Lower lobe of right lung (tissue), 2 donors: ENCODE measurements around the gene UBE2V1. TPM values are rescaled to one million over a fixed set of nuclear protein-coding genes. Genes with fewer than 3 reads are reported as not detected.
A peak's percentile ranks its signal among the peaks of the same experiment; 100 is the strongest.

Source experiments
- ATAC-seq, 2 donors: fragments of 200-7000 bp; cut with Tn5 transposase; one replicate each; pipeline ENCODE4 v1.9.1; 2020 to 2022; ENCODE audit warnings: mild to moderate bottlenecking in 2 of 2, moderate library complexity in 2 of 2
- DNase-seq: peaks from one replicate; pipeline ENCODE4 v3.0.0-alpha.2; 2020
- H3K27ac ChIP-seq: fragments of 200-600 bp; one replicate; pipeline ENCODE4 v1.8.0; 2022
- H3K27me3 ChIP-seq: fragments of 200-600 bp; one replicate; pipeline ENCODE4 v1.8.0; 2022; ENCODE audit warnings: low read depth
- H3K36me3 ChIP-seq: fragments of 200-600 bp; one replicate; pipeline ENCODE4 v1.8.0; 2022; ENCODE audit warnings: mild to moderate bottlenecking
- H3K4me1 ChIP-seq: fragments of 200-600 bp; one replicate; pipeline ENCODE4 v1.8.0; 2022
- H3K4me3 ChIP-seq: fragments of 200-600 bp; one replicate; pipeline ENCODE4 v1.8.0; 2022; ENCODE audit warnings: mild to moderate bottlenecking
- H3K9me3 ChIP-seq: fragments of 200-600 bp; one replicate; pipeline ENCODE4 v1.8.0; 2022
- intact Hi-C: fragments of 100-400 bp; cut with DNase I; formaldehyde crosslinking; loops from one replicate; pipeline ENCODE4 v1.11.0; 2022
- total RNA-seq: library from RNA; stranded (reverse); fragmentation: NEBNext Ultra II Directional; extraction: Animal tissue kit (Norgen Biotek cat#: 25700); gene quantifications from one replicate; pipeline ENCODE4 v1.2.1, GENCODE V29; 2021
- TF ChIP-seq, protein P1 (sequence below): fragments of 200-600 bp; IDR thresholded peaks from one replicate; pipeline ENCODE4 v1.8.0; 2022; ENCODE audit warnings: antibody characterized with exemption, mild to moderate bottlenecking
- donor health status: DM: no; HTN: yes; CAD: no; lungs with severe emphysema.

The UBE2V1 gene
- total RNA-seq, 1 donor from 2014 or later: 83.4 TPM

DNA sequence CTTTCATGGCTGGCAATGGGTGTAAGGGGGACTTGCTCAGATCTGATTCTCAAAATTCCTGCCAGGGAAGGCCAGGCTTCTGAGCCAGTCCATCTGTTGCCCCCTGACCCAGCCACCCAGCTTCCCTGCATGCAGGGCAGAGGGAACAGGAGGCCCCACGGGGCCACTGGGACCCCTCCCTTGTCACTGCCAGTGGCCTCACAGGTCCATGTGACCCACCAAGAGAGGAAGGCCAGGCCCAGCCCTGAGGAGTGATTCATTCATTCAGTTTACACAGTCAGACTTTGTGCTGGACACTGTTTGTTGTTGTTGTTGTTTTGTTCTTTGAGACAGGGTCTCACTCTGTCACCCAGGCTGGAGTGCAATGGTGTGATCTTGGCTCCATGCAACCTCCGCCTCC is 39.5 kb downstream of the UBE2V1 start:
- intact Hi-C loops: loop anchor here (5.0 kb wide), 1 partner anchor 96 kb away; no protein-coding TSS in a partner anchor
- peaks cover 15% of the 10 kb centered on the region for H3K4me1 ChIP-seq
- DNase-seq: no peak

DNA sequence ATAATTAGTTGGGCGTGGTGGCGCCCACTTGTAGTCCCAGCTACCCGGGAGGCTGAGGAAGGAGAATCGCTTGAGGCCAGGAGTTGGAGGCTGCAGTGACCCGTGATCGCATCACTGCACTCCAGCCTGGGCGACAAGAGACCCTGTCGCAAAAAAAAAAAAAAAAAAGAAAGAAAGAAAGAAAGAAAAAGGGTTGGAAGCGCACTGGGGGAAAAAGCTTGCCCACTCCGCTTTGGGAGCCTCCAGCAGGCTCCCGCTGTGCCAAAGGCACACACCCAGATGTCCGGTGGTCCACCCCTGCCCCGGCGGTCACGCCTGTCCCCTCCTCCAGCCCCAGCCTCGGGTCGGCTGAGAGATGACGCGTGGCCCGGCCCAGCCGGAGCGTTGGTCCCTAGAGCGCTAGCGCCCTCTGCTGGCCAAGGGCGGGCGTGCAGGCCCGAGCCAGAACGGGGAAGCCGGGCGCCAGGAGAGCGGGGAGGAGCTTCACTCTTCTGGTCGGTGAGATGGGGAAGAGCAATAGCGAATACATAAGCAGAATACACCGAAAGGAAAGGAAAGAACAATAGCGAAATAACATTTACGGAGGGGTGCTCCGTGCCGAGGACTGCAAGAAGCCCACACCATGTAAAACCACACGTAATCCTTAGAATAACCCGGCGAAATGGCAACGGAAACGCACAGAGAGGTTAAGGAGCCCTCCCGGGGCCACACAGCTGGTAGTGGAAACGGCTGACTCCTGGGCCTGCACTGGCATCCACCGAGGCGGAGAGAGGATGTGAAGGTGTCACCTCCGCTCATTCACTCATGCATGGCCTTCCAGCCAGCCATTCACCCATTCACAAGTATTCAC is 41.7 kb downstream of the UBE2V1 start:
- Histone ChIP-seq H3K27me3 (no peaks in the 10 kb centered on the region), H3K27ac (peak overlapping the region; percentile 16), H3K4me1 (peaks cover 15% of the 10 kb centered on the region), H3K36me3 (no peaks in the 10 kb centered on the region), H3K9me3 (no peaks in the 10 kb centered on the region), H3K4me3 (peak overlapping the region; percentile 39)
- TF ChIP-seq, protein P1, sequence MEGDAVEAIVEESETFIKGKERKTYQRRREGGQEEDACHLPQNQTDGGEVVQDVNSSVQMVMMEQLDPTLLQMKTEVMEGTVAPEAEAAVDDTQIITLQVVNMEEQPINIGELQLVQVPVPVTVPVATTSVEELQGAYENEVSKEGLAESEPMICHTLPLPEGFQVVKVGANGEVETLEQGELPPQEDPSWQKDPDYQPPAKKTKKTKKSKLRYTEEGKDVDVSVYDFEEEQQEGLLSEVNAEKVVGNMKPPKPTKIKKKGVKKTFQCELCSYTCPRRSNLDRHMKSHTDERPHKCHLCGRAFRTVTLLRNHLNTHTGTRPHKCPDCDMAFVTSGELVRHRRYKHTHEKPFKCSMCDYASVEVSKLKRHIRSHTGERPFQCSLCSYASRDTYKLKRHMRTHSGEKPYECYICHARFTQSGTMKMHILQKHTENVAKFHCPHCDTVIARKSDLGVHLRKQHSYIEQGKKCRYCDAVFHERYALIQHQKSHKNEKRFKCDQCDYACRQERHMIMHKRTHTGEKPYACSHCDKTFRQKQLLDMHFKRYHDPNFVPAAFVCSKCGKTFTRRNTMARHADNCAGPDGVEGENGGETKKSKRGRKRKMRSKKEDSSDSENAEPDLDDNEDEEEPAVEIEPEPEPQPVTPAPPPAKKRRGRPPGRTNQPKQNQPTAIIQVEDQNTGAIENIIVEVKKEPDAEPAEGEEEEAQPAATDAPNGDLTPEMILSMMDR: peak; percentile 100
- intact Hi-C loops: loop anchor here (5.0 kb wide), 1 partner anchor 94 kb away; no protein-coding TSS in a partner anchor
- peak; percentile 97 for ATAC-seq
- DNase-seq: peak; percentile 93

More for the DNA sequence above, 39.5 kb downstream of the UBE2V1 start:
- TF ChIP-seq, protein P1: no peak
- Histone ChIP-seq H3K27me3 (no peaks in the 10 kb centered on the region), H3K36me3 (no peaks in the 10 kb centered on the region), H3K27ac (no peak overlapping the region), H3K4me3 (no peak overlapping the region), H3K9me3 (no peaks in the 10 kb centered on the region)
- ATAC-seq: no peak

DNA sequence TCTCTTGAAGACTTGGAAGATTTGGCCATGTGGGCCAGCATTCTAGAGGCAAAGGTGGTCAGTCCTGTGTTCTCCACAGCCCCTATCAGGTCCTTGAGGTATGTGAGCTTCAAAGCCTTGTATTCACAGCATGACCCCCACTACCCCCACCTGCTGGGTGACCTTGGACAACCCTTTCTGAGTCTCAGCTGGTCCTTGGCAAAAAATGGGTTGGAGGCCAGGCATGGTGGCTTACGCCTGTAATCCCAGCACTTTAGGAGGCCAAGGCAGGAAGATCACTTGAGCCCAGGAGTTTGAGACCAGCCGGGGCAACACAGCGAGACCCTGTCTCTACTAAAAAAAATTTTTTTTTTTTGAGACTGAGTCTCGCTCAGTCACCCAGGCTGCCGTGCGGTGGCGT is 42.6 kb downstream of the UBE2V1 start:
- peaks cover 10% of the 10 kb centered on the region for H3K4me1 ChIP-seq
- no peaks in the 10 kb centered on the region for H3K27me3 ChIP-seq
- ATAC-seq (no peak), DNase-seq (no peak)
- no peak overlapping the region for H3K27ac ChIP-seq
- TF ChIP-seq, protein P1: no peak
- H3K9me3 ChIP-seq: no peaks in the 10 kb centered on the region
- H3K36me3 ChIP-seq: no peaks in the 10 kb centered on the region
- intact Hi-C loops: loop anchor here (5.0 kb wide), 1 partner anchor 93 kb away; no protein-coding TSS in a partner anchor
- H3K4me3 ChIP-seq: no peak overlapping the region

DNA sequence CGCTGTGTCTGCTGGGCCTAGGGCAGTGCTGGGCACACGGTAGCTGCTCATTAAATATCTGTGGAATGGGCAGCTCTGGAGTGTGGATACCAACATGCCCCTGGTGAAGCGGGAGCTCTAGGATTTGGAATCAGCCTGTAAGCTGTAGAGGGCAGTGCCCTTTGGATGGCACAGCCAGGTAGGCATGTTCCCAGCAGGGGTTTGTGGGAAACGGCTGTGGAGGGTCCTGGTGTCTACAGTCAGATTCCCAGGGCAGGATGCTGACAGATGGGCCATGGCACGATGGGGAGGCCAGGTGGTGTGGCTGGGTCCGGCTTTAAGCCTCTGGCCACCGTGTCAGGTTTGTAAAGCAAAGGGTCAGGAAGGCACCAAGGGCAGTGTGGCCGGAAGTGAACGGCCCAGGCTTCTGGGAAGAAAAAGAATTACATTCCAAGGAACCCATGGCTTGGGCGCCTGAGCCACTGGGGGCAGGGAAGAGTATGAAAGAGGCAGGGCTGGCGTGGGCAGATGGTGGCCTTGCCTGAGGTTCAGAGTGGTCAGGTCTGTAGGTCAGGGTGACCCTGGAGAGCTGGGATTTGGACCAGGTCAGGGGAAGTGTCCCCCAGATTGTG is 44.8 kb downstream of the UBE2V1 start:
- H3K27ac ChIP-seq: no peak overlapping the region
- TF ChIP-seq, protein P1: no peak
- H3K36me3 ChIP-seq: no peaks in the 10 kb centered on the region
- no peak for ATAC-seq
- no peaks in the 10 kb centered on the region for H3K9me3 ChIP-seq
- no peaks in the 10 kb centered on the region for H3K27me3 ChIP-seq
- no peak for DNase-seq
- intact Hi-C loops: no loop called here
- H3K4me1 ChIP-seq: peaks cover 8% of the 10 kb centered on the region
- H3K4me3 ChIP-seq: no peak overlapping the region

DNA sequence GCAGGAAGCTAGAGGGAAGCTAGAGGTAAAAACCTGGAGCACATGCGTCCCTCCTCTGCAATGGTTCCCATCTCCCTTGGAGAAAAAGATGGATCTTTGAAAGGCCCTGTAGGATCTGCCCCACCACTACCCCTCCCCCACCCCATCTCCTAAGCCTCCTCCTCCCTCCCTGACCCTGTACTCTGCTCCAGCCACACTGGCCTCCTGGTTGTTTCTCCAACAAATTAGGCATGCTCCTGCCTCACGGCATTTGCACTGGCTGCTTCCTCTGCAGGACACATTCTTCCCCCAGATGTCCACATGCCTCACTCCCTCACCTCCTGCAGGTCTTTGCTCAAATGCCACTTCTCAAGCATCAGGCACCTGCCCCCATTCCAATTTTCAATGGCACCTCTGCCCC is 45.5 kb downstream of the UBE2V1 start:
- intact Hi-C loops: no loop called here
- no peaks in the 10 kb centered on the region for H3K36me3 ChIP-seq
- no peak for DNase-seq
- TF ChIP-seq, protein P1: no peak
- no peak for ATAC-seq
- H3K27me3 ChIP-seq: no peaks in the 10 kb centered on the region
- no peak overlapping the region for H3K4me3 ChIP-seq
- H3K9me3 ChIP-seq: no peaks in the 10 kb centered on the region
- H3K27ac ChIP-seq: no peak overlapping the region
- peaks cover 8% of the 10 kb centered on the region for H3K4me1 ChIP-seq
